Upper lobe of left lung (tissue), 4 donors: ENCODE results near the gene BEGAIN.

ENCODE experiments used
- CTCF ChIP-seq, 6 experiments: fragments of 450-650 bp in 4 of 6; fragments of 200-600 bp in 2 of 6; sonication (generic) in 2 of 6; IDR thresholded peaks; one replicate each; pipeline ENCODE4 v1.5.1; 2016 to 2019; ENCODE audit warnings: antibody characterized with exemption in 6 of 6
- EP300 ChIP-seq, 4 donors: sonication (generic); formaldehyde crosslinking; IDR thresholded peaks; one replicate each; pipeline ENCODE4 v1.5.1; 2017; ENCODE audit warnings: antibody characterized with exemption in 4 of 4, control low read depth in 2 of 4
- POLR2A ChIP-seq, 4 donors: fragments of 450-650 bp; IDR thresholded peaks; one replicate each; pipeline ENCODE4 v1.5.1; 2016 to 2017; ENCODE audit warnings: antibody characterized with exemption in 4 of 4, mild to moderate bottlenecking in 2 of 4

GRCh38 chr14:100616854-100617409 is 29.7 kb upstream of the BEGAIN start:
- TF ChIP-seq POLR2A (IDR thresholded peaks at IDR 0.05) (no peak), CTCF (IDR thresholded peaks at IDR 0.05) (no peak), EP300 (IDR thresholded peaks at IDR 0.05) (no peak)
